Tongue (tissue), 2 donors: Measurements from ENCODE around the gene PAIP2. TPM values are rescaled to one million over a fixed set of nuclear protein-coding genes. Genes with fewer than 3 reads are reported as not detected.
A peak's percentile ranks its signal among the peaks of the same experiment; 100 is the strongest.
"Not testable (repeated sequence)": the region's sequence is repeated elsewhere in the genome, so short reads cannot be mapped to it uniquely, and the experiment has no call there.

ENCODE experiments used
- DNase-seq: peaks from one replicate; pipeline ENCODE4 v3.0.0-alpha.2; 2015
- total RNA-seq: library from RNA; depleted of rRNA; stranded (reverse); fragments of >200 nt; gene quantifications from one replicate; pipeline ENCODE4 v1.2.3, GENCODE V29; 2014

The PAIP2 gene
- total RNA-seq, 1 donor from 2014 or later, result 117 TPM

DNA sequence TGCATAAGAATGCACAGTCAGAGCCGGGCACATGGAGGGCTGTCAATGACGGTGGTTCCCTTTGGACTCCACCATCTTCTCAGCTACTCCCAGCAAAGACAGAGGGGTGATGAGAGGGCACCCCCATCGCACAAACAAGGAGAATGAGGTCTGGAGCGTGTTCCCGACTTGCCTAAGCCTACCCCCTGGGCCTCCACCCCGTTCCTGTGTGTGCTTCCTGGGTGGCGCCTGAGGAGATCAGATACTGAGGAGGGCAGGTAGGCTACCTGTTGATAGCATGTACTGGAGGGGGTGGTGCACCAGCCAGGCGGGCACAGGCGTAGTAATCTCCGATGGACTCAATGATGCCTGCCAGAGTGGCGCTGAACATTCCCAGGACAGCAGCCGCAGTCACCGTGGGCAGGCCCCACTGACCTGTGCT is 37.3 kb downstream of the PAIP2 start:
- no peak for DNase-seq

DNA sequence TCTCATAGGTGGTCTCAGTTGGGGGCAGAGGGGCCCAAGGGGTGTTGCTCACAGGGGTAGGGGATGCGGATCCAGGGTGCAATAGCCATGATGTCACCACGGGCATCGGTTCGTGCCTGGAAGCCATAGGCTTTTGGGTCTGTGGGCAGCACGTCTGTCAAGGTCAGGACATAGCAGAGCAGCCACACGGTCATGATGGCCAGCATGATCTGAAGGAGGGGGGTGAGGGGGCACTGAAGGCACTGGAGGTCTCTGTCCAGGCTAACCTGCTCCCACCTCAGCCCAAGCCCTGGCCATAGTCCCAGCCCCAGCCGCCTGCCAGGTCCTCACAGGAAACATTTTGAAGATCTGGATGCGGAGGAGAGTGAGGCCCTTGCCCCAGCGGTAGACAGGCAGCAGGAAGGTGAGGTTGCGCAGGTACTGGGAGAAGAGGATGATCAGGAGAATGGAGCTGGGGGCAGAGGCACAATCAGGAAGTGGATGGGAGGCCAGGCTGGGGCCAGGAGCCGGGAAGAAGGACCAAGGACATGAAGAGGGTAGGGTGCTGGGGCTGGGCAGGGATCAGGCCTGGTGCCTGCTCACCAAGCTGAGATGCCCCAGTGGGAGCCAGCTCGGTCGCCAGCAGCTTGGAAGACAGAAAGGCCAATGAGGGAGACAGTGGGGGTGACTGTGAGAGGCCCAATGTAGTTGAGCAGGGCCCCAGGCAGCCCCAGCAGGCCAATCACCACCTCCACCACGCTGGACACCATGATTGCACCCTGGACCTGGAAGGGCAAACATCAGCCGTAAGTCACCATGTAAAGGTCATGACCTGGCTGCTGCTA is 38.2 kb downstream of the PAIP2 start:
- no peak for DNase-seq

DNA sequence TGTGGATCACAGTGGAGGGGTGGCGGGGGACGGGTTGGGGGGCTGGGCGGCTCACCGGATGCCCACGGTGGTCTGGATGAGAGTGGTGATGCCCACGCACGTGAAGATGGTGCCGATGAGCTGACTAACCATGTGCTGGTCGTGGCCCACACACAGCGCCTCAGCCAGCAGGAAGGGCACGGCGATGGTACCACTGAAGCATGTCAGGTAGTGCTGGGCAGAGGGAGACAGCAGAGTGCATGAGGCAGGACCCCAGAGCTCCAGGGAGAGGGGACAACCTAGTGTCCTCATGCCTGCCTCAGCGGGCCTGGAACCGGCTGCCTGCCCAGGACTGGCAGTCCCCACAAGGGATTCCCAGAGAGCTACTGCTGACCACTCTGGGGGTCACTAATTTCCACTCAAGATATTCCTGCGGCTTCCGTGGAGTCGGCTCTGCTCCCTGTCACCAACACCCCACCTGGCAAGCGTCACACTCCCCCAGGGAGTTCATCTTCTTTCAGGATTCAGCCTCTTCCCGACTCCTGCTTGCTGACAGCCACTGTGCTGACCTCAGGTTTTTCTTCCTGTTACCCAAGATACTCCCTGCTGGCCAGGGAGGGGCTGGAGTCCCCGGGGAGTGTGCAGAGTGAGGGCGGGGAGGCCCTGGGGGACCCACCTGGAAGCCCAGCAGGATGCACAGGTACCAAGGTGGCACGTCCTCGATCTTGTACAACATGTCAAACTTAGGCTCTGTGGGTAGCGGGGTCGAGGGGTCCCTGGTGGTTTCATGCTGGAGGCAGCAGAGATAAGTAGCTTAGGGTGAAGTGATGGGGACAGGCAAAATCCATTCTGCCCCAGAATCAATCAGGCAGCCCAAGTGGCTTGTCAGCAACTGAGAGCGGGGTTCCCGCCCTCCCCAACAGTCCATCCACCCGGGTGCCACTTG is 40.4 kb downstream of the PAIP2 start:
- no peak for DNase-seq

DNA sequence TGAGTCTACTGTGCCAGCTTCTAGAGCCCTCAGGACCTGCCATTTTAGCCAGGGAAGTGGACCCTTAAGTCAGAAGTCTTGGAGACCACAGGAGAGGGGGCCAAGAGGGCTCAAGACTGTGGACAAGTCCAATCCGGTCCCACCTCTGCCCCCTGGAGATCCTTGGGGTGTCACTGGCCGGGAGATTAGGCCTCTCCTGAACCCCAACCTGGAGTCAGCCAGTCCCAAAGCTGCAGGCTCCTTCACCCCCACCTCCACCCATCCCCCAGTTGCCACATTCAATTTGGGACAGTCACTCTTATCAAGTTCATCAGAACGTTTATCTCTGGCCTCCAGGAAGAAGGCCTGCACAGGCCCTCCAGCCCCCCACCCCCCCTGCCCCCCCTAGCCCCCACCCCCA is 41.2 kb downstream of the PAIP2 start:
- no peak for DNase-seq

DNA sequence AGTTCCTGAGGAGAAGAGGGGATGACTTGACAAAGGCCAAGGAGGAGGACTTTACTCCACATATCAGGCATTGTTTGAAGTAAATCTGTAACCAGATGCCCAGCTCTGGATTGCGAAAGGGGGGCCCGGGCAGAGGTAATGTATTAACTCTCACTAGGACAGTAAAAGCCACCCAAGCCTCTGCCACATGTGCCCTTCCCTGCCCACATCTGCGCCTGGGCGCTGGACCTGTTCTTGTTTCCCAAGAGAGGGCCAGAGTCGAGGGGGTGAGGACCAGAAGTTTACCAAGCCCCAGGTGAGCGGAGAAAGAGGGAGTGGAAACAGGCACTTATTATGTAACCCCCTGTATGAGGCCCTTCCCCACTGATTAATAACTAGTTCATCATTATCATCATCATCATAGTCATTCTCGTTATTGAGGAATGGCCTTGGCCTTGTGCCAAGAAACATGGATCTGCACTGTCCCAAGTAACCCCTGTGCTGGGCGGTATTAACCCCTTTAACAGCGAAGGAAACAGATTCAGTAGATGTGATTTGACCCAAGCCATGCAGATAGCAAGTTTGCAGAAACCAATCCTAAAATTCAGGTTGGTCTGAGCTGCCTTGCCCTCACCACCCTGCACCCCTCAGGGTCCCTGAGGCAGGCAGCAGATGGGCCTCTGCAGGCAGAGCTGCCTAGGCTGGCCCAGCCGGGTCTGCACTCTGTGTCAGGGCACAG is 41.8 kb downstream of the PAIP2 start, which contains the start of gene SLC23A1:
TSS of gene SLC23A1 (minus strand) at position 23 of the 718 bp plus-strand sequence. CDS start 44 bp downstream, outside the sequence.
- DNase-seq, result no peak

DNA sequence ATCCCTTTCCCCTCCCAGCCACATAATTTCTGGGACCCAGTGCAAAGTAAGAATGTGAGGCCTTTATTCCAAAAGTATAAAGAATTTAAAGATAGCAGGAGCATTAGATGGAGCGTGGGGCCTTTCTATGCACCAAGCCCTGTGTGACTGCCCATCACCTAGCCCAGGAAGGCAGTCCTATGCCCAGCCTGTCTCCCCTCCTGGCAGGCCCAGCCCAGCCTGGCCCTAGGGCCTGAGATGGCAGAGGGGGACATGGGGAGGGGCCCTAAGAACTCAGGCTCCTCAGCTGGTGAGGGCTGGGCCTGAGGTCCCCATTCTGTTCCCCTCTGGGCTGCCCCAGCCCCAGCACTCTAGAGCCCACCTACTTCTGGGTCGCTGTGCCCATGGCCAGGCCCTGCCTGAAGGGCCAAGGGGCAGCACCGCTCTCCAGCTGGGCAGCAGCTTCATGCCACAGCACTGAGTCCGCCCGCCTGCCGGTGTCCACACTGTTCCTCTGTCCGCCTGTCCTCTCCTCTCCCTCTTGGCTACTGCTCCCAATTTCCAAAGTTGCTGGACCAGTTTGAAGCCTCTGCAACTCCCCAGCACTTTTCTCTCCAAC is 42.4 kb downstream of the PAIP2 start:
- no peak for DNase-seq

DNA sequence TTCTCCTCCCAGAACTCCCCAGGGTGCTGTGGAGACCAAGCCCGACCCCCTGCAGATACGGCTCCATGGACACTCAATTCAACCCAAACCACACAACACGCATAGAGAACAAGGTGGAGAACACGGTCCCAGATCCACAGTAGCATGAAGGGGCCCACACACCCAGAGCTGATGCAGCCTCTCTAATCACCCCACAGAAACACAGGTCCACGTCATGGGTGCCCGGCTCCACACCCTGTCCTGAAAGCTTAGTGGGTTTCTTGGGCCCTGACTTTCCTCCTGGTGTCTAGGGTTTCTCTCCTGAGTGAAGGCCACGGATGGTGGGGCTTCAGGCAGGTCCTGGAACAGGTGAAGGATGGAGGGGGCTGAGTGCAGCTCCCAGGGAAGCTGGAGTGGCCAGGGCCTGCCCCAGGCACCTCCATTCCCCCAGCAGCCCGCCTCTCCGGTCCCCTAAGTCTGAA is 43.0 kb downstream of the PAIP2 start:
- no peak for DNase-seq

DNA sequence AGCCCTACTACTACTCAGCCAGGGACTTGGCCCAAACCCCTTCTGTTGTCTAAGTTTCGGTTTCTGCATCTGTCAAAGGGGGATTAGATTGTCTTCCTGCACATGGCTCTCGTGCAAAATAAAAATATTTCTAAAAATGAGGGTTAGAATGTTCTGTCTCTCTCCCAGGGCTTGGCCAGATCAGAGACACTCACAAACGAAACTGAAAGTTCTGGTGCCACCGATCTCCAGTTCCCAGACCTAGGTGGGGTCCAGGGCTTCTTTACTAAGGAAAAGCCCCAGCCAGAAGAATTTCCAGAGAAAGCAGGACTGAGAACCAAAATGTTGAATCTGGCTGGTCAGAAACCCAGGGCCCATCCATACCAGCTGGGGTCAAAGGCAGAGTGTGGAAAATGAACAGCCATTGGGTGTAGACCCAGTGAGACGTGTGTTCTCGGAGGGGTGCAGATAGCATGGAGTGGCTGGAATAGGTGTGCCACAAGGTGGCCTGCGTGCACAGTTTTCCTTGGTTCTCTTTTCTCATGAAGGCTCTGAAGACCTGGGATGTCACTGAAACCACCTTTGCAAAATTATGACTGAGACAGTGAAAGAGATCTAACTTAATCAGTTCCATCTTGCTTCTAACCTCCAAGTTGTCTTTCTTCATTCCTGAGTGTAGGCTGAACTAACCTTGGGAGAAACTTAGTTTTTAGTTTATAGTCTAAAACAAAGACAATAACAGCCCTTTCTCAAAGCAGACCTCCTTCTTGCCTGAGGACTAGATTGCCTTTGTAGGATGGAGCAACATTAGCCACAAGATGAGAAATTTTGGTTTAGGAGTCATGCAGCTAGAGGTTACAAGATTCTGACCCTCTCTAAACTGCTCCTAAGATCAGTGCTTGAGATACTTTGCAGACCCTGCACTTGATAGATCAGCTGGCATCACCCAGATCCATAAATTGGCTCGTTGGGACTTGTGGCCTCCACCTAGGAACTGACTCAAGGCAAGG is 43.7 kb downstream of the PAIP2 start:
- DNase-seq, result no peak

DNA sequence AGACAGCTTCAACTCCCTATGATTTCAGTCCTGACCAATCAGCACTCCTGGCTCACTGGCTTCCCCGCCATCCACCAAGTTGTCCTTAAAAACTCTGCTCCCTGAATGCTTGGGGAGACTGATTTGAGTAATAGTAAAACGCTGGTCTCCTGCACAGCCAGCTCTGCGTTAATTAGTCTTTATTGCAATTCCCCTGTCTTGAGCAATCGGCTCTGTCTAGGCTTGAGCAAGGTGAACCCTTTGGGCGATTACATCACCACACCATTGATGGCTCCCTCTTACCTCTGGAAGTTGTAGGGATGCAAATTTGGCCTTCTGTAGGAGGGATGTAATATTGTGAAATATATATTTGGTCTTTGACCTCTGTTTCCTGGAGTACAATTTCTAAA is 44.4 kb downstream of the PAIP2 start:
- no peak for DNase-seq

DNA sequence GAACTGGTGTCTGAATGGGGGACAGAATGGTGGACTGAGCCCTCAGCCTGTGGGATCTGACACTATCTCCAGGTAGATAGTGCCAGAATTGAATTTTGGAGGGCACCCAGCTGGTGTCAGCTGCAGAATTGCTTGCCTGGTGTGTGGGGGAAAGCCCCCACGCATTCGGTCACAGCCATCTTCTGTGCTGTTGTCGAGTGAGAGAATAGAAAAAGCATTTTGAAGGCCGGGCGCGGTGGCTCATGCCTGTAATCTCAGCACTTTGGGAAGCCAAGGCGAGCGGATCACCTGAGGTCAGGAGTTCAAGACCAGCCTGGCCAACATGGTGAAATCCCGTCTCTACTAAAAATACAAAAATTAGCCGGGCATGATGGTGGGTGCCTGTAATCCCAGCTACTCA is 45.3 kb downstream of the PAIP2 start:
- not testable (repeated sequence) for DNase-seq

DNA sequence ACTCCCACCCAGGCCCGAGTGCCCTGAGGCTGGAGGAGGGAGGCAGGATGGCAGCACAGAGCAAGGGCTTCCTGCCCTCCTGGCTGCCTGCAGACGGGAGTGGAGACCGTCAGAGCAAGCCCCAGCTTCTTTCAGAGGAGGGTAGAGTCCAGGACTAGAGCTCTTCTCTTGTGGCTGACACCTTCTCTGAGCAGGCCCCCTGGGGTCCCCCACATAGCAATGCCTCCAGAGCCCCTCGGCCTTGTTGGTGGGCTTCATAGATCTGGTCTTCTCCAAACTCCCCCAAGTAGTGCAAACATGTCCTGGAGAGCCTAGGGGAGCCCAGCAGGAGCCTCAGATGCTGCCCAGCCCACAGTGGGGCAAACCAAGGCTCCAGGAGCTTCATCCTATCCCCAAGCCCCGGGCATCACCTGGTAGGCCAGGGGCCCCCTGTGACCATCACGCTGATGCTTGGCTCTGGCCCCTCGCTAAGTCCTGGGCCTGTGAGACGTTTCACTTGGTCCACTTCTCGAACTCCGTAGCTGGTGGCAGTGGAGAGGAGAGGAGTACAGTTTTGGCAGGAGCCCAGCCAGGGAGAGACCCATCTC is 46.0 kb downstream of the PAIP2 start:
- DNase-seq, result no peak

DNA sequence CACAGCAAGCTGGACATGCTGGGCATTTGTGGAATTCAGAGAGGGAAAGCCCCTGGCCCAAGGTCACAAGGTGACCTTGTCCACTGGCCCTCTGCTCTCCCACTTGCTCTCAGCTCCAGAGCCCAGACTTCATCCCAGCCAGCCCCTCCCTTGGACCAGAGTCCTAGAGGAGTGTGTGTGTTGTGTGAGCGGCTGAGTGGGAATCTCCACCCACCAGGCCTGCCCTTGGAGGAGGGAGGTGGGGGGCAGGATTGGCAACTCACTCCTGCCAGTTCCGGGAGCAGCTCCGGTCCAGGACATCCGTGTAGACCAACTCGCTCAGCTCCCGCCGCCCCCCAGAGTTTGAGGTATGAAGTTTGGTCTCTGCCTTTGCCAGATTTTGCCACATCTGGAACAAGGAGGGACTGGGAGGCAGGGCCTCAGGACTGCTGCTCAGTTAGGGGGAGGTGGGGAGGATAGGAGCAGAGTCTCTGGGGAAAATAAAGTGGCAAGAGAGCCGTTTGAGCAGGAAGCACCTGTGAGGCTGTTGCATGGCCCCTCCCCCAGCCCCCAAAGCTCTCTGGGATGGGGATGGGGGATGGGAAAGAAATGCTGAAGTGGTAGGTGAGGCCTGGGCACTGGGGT is 46.7 kb downstream of the PAIP2 start:
- peak; percentile 25 for DNase-seq

DNA sequence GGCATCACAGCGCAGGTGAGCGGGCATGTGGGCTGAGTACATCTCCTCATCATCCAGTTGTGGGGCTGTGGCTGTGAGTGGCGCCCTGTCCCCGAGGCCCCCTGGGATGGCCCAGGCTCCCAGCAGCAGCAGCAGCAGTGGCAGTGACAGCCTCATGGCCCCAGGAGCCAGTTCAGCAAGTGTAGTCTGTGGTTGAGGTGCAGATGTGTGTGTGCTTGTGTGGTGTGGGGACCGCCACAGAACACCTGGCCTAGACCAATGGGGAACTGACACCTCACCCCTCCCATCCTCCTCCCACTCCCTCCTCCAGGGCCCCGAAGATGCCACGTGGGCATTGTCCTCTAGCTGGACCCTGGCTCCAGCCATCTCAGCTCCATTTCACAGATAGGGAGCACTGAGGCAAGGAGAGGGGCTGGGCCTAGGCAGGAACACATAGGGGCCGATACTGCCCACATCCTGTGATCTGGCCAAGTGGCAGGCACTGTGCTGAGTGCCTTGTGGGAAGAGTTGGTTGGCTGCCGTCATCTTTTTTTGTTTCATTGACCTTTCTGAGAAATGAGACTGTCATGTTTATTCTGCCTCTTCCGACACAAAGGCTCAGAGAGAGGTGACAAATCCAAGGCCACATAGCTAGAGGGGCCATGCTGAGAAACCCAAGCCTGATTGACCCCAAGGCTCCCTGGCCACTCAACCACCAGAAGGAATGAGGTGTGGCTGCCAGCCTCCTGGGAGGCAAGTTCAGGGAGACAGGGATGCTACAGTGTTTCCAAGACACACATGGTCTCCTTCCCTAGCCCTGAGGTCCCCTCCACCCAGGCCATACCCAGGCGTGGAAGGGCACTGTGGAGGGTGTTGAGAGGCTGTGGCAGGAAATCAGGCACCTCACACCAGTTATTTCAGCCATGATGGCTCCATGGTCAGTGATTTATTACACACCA is 48.3 kb downstream of the PAIP2 start, which contains the start of gene MZB1:
TSS of gene MZB1 (minus strand) at position 213 of the 938 bp plus-strand sequence. CDS start at position 156, 57 bp downstream.
- DNase-seq, result no peak

DNA sequence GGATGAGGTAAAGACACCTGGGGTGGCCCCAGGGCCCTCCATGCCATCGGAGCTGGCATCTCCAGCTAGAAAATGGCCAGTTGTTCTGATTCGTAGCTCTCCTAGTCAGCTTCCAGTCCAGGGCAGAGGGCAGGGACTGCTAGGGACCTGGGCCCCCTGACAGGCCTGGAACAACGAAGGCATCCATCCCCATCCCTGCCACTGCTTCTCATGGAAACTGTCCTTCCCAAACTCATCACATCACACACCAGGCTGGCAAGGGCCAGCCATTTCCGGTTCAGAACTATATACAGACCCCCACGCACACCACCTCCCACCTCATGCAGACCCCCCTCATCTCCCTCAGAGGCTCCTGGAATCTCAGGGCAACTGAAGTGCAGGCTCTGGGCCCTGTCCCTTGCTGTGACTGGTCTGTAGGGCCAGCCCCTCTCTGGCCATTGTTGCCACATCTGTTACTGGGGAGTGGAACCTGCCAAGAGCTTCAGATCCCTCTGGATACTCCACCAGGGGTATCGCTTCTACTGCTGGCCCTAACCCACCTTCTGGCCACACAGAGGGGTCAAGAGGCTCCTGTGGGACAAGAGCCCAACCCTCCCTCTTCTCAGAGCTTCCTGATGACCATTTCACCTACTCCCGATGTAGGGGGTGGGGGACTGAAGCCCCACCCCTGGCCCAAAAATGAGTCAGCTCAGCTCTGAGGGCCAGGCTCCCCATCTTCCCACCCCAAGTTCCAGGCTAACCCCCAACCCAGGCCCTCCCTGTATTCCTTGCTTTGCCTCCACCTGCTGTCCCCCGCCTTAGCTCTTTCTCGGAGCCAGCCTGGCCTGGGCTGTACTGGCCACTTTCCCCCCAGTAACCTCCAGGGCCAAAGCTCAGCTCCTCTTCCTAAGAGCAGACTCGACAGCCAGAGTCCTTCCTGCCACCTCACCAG is 49.2 kb downstream of the PAIP2 start:
- DNase-seq, result no peak

DNA sequence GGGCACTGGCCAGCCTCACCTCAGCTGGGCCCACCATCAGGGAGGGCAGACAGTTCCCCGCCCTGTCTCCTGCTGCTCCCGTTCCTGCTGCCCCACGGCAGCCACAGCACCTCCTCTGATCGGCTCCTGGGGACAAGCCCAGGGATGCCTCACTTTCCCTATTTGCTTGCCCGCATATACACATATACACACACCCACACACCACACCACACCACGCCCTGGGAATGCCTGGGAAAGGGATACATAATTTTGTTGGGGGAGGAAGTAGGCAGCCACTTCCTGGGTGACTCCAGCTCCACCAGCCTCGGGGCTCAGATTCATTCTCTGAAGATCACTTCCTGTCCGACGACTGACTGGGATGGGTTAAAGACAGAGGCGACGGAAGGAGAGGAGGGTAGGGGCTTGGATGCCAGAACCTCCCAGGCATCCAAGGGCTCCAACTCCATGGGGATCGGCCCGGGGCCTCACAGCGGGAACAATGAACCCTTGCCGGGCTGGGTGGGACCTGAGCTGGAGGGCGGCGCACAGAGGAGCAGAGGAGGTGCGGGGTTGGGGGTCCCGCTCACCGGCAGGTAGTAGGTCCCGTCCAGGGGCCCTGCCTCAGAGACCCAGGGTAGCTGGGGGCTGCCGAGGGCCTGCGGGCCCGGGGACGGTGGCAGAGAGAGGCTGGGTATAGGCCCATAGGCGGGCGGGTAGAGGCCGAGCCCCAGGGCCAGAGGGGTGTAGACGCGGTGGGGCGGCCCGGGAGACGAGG is 50.1 kb downstream of the PAIP2 start:
- no peak for DNase-seq

DNA sequence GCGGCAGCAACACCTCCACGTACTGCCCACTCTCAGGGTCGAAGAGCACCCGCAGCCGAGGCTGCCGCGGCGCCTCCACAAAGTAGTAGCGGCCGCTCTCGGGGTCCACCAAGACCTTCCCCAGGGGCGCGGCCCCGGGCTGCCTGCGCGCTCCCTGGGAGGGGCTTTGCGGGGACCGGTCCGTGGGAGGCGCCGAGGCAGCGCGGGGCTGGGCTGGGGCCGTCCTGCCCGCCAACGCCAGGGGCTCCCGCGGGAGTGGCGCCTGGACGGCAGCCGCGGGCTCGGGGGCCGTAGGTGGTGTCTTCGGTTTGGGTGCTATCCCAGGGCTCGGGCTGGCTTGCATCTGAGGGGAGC is 50.6 kb downstream of the PAIP2 start:
- no peak for DNase-seq
